Esophagus squamous epithelium (tissue), 5 donors: ENCODE data around the gene TMEM11. TPM values are rescaled to one million over a fixed set of nuclear protein-coding genes. Genes with fewer than 3 reads are reported as not detected.
A peak's percentile ranks its signal among the peaks of the same experiment; 100 is the strongest.
"Not testable (repeated sequence)": the region's sequence is repeated elsewhere in the genome, so short reads cannot be mapped to it uniquely, and the experiment has no call there.

Experiments
- DNase-seq: peaks from one replicate; lab custom pipeline; 2025; lab: John Stamatoyannopoulos, UW
- H3K27ac ChIP-seq, 4 donors: fragments of 200-600 bp; sonication (generic); one replicate each; pipeline ENCODE4 v1.5.1; 2016 to 2019; ENCODE audit warnings: mild to moderate bottlenecking in 1 of 4
- H3K27me3 ChIP-seq, 4 donors: fragments of 200-600 bp; sonication (generic); 1 replicate in 3 of 4; 2 replicates in 1 of 4; pipeline versions ENCODE4 v1.5.1 to v1.6.0; 2017 to 2021; ENCODE audit warnings: antibody characterized with exemption in 1 of 4
- H3K36me3 ChIP-seq, 3 donors: fragments of 200-600 bp; sonication (generic); one replicate each; pipeline ENCODE4 v1.5.1; 2016 to 2019
- H3K4me1 ChIP-seq, 3 donors: fragments of 200-600 bp; sonication (generic); one replicate each; pipeline ENCODE4 v1.5.1; 2017 to 2019
- H3K4me3 ChIP-seq, 4 donors: fragments of 200-600 bp; sonication (generic); 1 replicate in 3 of 4; 2 replicates in 1 of 4; pipeline ENCODE4 v1.5.1; 2016 to 2019; ENCODE audit warnings: mild to moderate bottlenecking in 2 of 4, moderate library complexity in 1 of 4
- H3K9me3 ChIP-seq, 3 donors: fragments of 200-600 bp; sonication (generic); one replicate each; pipeline ENCODE4 v1.5.1; 2016 to 2019
- POLR2A ChIP-seq, 4 donors: fragments of 450-650 bp; IDR thresholded peaks; one replicate each; pipeline ENCODE4 v1.6.1; 2017; ENCODE audit warnings: antibody characterized with exemption in 4 of 4, mild to moderate bottlenecking in 4 of 4, moderate library complexity in 3 of 4
- WGBS, 2 donors: methylation state at CpG; one replicate each; pipeline ENCODE4 v1.1.5; 2018; 5-methylcytosine and 5-hydroxymethylcytosine counted together
- intact Hi-C: fragments of 100-400 bp; cut with DNase I; formaldehyde crosslinking; loops from one replicate; pipeline ENCODE4 v1.15.0; 2022
- total RNA-seq, 4 donors: library from RNA; depleted of rRNA; stranded (reverse); fragments of >200 nt; gene quantifications; one replicate each; pipeline ENCODE4 v1.1.0, GENCODE V29; 2016
- TF ChIP-seq, protein P1 (sequence below), 6 experiments: fragments of 450-650 bp in 4 of 6; fragments of 200-600 bp in 2 of 6; sonication (generic) in 2 of 6; IDR thresholded peaks; one replicate each; pipeline ENCODE4 v1.5.1; 2016 to 2019; ENCODE audit warnings: antibody characterized with exemption in 6 of 6, mild to moderate bottlenecking in 4 of 6, moderate library complexity in 4 of 6
- donor health status: DM: yes; HTN: yes; CAD: no.

Gene TMEM11
- total RNA-seq, 4 donors from 2014 or later = 17.8 to 29.0 (median 20.2) TPM

GRCh38 chr17:21194703-21195102, 19.3 kb downstream of the TMEM11 start:
- H3K36me3 ChIP-seq = peaks cover 0 to 54% (median 7%) of the 10 kb centered on the region in 3 donors
- peak overlapping the region in 3 of 4 donors; percentile 31 to 78 (median 66) for H3K27ac ChIP-seq
- no peaks in the 10 kb centered on the region for H3K9me3 ChIP-seq
- peaks cover 18 to 69% (median 37%) of the 10 kb centered on the region in 3 donors for H3K4me1 ChIP-seq
- 15 to 26% methylated on average over 5 of the region's 5 CpGs for WGBS, 2 donors
- H3K4me3 ChIP-seq = no peak overlapping the region
- no peak for DNase-seq
- TF ChIP-seq, protein P1, sequence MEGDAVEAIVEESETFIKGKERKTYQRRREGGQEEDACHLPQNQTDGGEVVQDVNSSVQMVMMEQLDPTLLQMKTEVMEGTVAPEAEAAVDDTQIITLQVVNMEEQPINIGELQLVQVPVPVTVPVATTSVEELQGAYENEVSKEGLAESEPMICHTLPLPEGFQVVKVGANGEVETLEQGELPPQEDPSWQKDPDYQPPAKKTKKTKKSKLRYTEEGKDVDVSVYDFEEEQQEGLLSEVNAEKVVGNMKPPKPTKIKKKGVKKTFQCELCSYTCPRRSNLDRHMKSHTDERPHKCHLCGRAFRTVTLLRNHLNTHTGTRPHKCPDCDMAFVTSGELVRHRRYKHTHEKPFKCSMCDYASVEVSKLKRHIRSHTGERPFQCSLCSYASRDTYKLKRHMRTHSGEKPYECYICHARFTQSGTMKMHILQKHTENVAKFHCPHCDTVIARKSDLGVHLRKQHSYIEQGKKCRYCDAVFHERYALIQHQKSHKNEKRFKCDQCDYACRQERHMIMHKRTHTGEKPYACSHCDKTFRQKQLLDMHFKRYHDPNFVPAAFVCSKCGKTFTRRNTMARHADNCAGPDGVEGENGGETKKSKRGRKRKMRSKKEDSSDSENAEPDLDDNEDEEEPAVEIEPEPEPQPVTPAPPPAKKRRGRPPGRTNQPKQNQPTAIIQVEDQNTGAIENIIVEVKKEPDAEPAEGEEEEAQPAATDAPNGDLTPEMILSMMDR (IDR thresholded peaks at IDR 0.05) = no peak
- TF ChIP-seq POLR2A (IDR thresholded peaks at IDR 0.05) = no peak
- no peaks in the 10 kb centered on the region for H3K27me3 ChIP-seq
- intact Hi-C loops = no loop called here

- intact Hi-C loops = no loop called here
- H3K4me1 ChIP-seq = peaks cover 15 to 64% (median 32%) of the 10 kb centered on the region in 3 donors
- no peak for DNase-seq
- peaks cover 0 to 58% (median 7%) of the 10 kb centered on the region in 3 donors for H3K36me3 ChIP-seq
- H3K4me3 ChIP-seq = no peak overlapping the region
- no peaks in the 10 kb centered on the region for H3K27me3 ChIP-seq
- 16 to 22% methylated on average over 7 to 8 of the region's 8 CpGs for WGBS, 2 donors
- H3K9me3 ChIP-seq = no peaks in the 10 kb centered on the region
- TF ChIP-seq POLR2A (IDR thresholded peaks at IDR 0.05) = no peak
- TF ChIP-seq, protein P1 (IDR thresholded peaks at IDR 0.05) = no peak
- H3K27ac ChIP-seq = peak overlapping the region; percentile 11 to 78 (median 40)
Measured at GRCh38 chr17:21194226-21194625, 19.7 kb downstream of the TMEM11 start.

- intact Hi-C loops = no loop called here
- Histone ChIP-seq H3K4me3 (no peak overlapping the region), H3K4me1 (peaks cover 15 to 52% (median 25%) of the 10 kb centered on the region in 3 donors), H3K9me3 (no peaks in the 10 kb centered on the region), H3K36me3 (peaks cover 0 to 62% (median 6%) of the 10 kb centered on the region in 3 donors), H3K27ac (no peak overlapping the region), H3K27me3 (no peaks in the 10 kb centered on the region)
- TF ChIP-seq, protein P1 (IDR thresholded peaks at IDR 0.05) = no peak
- TF ChIP-seq POLR2A (IDR thresholded peaks at IDR 0.05) = no peak
- DNase-seq = no peak
- WGBS, 2 donors = 44 to 65% methylated on average over 5 of the region's 5 CpGs
Measured at GRCh38 chr17:21193031-21193430, 20.9 kb downstream of the TMEM11 start.

DNA sequence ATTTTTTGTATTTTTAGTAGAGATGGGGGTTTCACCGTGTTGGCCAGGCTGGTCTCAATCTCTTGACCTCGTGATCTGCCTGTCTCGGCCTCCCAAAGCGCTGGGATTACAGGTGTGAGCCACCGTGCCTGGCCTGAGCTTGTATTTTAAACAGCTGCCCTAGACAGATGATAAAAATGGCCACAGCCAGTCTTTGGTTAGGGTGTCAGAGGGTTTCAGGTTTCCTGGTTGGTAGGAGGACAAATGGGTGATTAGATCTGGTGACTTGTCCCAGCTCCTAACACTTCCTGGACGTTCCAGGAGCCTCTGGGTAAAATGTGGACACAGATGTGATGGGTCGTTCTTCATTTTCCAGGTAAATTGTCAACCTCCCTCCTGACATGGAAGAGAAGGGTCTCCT, 21.5 kb downstream of the TMEM11 start:
- Histone ChIP-seq H3K36me3 (peaks cover 0 to 60% (median 0%) of the 10 kb centered on the region in 3 donors), H3K4me1 (peaks cover 15 to 46% (median 25%) of the 10 kb centered on the region in 3 donors)
- intact Hi-C loops, H3K4me3 ChIP-seq, DNase-seq, H3K27me3 ChIP-seq, H3K27ac ChIP-seq, H3K9me3 ChIP-seq: not testable (repeated sequence)
- 90 to 92% methylated on average over 4 to 6 of the region's 7 CpGs for WGBS, 2 donors

GRCh38 chr17:21191698-21192097, 22.3 kb downstream of the TMEM11 start:
- no peak overlapping the region for H3K27ac ChIP-seq
- intact Hi-C loops = no loop called here
- H3K27me3 ChIP-seq = no peaks in the 10 kb centered on the region
- peaks cover 15 to 39% (median 24%) of the 10 kb centered on the region in 3 donors for H3K4me1 ChIP-seq
- no peak for DNase-seq
- TF ChIP-seq POLR2A (IDR thresholded peaks at IDR 0.05) = no peak
- TF ChIP-seq, protein P1 (IDR thresholded peaks at IDR 0.05) = no peak
- 41 to 56% methylated on average over 2 of the region's 2 CpGs for WGBS, 2 donors
- H3K4me3 ChIP-seq = no peak overlapping the region
- no peaks in the 10 kb centered on the region for H3K9me3 ChIP-seq
- peaks cover 0 to 58% (median 0%) of the 10 kb centered on the region in 3 donors for H3K36me3 ChIP-seq
